T-helper 2 cell (primary cell): ENCODE results near the gene FRMD4A.
A peak's percentile ranks its signal among the peaks of the same experiment; 100 is the strongest.
"Not testable (repeated sequence)": the region's sequence is repeated elsewhere in the genome, so short reads cannot be mapped to it uniquely, and the experiment has no call there.

Experiments
- DNase-seq, 5 experiments: peaks; one replicate each; pipeline versions ENCODE4 v3.0.0 to v3.0.0-alpha.2; 2012 to 2022

Gene FRMD4A

DNA sequence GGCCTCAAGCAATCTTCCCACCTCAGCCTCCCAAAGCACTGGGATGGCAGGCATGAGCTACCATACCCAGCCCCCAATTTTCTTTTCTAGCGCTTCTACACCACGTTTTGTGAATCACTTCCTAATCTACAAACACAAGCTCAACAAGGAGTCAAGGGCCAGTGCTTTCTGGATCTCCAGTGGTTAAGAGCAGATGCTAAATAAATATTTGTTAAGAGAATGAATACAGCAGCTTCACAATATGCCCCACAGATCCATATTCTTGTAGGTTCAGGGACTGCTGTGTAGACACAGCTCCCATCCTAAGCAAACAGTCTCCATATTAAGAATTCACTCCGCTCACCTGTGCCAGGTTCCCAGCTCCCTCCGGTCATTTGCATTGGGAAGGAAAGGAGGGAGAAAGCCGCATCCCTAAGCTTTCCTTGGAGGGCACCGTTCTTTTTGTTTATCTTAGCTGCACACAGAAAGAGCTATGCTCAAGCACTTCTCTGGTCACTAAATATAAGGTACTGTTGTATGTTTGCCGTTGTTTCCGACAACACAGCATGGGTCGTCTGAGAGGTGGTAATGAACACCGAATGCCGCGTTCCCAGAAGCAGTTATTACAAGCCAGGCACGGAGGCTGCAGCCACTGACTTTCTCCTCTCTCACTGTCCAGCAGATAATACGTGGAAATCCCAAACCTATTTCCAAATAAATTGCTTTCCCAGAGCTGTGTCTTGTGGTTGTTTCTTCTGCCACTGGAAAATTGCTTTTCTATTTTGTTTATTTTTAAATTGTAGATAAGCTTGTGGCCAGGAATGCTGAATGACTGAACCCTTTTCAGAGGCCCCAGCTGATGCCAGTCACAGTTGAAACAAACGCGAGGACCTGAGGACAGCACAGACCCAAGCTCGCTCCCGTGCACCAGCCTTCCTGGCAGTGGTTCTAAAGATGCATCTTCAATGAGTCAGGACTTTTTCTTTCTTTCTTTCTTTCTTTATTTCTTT lies 526.9 kb downstream of the FRMD4A start:
- no peak for DNase-seq

DNA sequence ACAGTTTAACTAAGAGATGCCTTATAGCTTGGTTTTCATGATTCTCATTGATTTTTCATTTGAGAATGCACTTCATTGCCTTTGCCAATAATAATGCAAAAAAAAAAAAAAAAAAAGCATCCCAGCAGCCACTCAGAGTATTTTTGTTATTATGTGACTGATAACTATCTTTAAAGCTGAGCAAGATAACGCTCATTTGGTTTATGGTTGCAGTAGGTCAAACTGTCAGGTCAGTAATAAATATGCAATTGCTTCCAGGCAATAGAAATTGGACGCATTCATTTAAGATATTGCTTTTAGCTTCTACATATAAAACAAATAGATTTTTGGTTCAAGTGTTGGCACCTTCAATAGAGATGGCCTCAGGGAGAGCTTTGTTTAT lies 528.8 kb downstream of the FRMD4A start:
- DNase-seq, result no peak

DNA sequence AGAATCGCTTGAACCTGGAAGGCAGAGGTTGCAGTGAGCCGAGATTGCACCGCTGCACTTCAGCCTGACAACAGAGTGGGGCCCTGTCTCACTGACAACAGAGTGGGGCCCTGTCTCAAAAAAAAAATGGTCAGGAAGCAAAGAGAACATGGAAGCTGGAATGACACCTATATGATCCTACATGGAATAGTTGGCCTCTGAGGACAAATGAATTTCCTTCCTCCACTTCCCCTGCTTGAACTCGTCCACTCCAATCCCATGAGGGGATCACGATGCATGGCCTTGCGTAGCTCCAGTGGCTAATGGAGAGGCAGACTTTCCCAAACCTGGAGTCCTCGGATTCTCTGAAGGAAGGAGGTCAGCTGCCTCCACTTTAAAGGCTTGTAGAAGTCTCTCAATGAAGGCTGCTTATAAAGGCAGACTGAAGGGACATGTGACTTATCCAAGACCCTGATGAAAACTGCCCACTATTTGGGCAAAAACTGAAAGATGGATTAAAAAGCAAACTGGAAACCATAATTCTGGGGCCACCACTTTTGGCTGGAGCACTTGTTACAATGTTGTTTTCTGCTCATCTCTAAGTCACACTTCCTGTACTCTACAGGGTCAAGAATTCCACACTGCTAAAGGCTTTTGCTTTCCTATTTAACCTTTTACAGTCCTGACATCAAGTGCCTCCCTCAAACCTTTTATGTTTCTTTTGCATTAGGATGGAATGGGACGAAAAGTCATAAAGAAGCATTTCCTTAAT lies 529.4 kb downstream of the FRMD4A start:
- no peak for DNase-seq

GRCh38 chr10:13797164-13797563 lies 533.6 kb downstream of the FRMD4A start:
- no peak for DNase-seq

DNA sequence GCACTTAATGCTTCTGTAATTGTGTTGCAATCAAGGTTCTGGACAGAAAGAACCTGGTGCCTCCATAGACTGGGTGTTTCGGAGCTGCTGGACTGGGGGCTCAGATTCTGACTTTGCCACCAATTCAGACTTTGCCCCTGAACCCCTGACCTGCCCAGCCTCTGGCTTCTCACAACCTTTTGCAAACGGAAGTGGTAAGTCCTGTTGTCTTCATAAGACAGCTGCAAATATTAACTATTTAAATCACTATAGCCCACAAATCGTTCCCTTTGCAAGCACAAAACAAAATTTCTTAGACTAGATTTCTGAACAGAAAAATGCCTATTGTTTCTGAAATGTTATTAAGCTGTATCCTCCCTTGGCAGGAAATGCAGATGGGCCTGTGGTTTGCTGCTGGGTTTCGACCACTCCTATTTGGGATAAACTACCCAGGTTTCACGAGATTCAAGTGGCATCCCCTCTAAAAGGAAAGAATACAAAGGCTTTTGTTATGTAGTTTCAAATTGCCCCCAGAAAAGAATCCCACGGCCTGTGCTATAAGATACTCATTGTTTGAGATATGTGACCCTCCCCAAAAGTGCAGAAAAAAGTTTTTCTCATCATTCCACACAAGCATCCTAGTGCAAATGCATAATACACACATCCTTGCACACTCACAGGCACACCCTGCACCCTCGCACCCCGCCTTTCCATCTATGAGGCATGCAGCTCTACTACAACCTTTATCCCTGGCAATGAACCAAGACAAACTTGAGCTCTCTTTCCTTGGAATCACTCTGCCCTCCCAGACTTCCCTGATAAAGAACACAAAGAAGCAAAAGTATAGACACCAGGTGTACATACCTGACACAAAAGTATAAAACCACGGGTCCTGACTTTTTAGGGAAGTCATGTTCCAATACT lies 534.8 kb downstream of the FRMD4A start:
- DNase-seq, result peak in 1 of 5 experiments; percentile 43

DNA sequence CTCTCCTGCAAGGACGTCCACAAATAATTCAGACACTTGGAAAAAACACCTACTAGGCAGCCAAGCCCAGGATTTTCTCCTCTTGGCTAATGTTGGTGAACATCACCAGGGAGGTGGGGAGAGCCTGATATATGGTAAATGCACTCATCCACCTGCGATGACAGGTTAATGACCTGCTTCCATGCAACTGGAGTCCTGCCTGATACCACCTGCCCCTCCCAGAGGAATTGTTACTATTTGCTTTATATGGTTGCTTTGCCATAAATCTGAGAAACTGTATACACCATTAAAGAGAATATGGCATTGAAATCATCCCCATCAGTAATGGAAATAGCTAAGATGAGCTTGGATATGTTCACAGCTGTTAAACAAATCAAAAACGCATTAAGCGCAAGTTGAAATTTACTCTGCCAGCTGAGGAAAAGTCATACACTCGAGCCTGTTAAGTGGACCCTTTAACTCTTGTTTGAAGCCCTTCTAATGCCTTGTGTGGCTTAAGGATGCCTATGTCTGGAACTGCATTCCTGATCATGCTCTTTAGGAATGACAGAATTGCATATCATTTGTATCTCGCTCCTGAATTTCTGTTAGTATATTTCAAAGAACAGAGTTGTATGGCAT lies 535.6 kb downstream of the FRMD4A start:
- no peak for DNase-seq

DNA sequence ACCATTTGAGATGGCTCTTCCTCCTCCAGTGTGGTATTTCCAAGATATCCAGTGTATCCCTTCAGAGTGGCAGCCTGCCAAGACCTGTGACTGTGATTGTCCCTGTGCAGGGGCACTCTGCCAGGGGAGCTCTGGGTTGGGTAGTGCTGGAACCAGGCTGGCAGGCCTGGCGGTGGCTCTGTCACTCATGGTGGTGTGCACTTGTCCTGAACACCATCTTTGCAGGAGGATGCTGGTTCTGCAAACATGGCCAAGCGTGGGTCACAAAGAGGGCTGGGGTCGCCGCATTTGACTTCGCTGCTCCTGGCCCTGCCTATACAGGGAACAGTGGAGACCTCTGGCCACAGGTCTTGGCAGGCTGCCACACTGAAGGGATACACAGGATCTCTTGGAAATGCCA lies 538.7 kb downstream of the FRMD4A start:
- DNase-seq, result no peak

DNA sequence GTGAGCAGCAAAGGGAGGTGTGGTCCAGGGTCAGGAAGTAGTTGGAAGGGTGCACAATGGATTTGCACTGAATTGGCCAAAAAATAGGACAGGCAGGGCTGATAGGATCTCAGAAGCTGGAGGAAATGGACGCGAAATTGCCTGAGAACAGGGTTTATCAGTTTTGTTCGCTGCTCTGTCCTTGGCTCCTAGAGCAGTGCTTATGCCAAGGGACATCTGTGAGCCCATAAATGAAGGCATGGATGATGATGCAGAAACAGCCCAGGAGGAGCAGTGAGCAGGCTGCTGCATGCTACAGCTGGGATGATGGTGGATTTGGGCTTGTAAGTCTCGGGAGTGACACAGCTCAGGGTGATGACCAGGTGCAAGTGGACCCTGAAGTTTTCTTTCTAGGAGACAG lies 539.2 kb downstream of the FRMD4A start:
- no peak for DNase-seq

- DNase-seq, result no peak
Observed at GRCh38 chr10:13790196-13790595, 540.5 kb downstream of the FRMD4A start.

DNA sequence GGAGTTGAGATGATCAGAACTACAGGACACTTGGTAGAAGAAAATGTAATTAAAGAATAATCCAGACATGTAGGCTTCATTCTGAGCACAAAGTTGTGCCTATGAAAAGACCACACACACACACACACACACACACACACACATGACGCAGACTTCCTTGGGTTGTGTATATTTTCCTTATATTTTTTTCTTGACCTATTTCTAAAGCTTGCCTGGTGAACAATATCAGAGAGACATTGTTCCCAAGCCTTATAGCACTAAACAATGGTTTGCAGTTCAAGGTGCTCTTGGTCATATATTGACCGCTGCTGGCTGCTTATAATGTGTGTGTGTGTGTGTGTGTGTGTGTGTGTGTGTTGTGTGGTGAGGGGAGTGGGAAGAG lies 541.3 kb downstream of the FRMD4A start:
- DNase-seq, result no peak

DNA sequence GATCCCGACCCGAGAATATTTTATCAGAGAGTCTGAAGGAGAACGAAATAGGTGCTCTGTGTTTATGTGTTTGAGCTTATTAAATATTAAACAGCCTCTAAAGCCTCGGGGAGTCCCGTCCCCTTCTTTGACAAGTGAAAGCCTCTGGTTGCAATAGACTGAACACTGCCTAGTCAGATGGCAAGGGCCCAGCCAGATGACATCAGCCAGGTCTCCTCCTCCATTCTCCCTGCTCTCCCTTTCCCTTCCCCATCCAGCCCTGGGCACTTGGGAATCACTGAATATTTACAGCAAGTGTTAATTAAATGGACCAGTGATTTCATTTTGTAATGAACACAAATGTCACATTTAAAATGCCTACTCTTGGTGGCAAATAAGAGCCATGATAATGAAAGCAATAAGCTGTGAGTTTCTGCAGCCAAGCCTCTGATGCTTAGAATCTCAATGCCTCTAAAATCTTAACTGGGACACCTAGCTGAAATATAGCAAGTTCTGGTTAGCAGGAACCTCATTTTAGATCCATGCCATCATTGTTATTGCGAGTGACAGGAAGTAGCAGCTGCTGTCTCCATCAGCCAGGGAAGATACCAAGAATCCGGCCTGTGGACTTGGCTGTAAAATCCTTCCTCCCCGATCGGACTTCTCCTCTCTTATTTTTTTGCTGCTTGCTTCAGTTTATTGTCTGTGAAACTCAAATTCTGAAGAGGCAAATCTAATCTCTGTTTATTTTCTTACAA lies 541.8 kb downstream of the FRMD4A start:
- DNase-seq, result peak in 1 of 5 experiments; percentile 33

DNA sequence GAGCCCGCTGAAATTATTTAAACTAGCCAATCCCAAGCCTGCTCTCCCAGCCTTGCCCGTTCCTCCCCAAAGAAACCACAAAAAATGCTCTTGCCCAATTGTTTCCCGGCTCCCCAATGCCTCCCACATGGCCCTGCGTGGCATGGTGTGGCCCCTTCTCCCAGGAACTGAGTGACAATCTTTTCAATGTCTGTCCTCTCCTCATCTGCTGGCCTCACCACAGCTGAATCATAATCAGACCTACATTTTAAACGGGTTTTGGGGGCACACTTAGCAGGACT lies 542.5 kb downstream of the FRMD4A start:
- no peak for DNase-seq

GRCh38 chr10:13787015-13787421 lies 543.7 kb downstream of the FRMD4A start:
- DNase-seq, result peak; percentile 46 to 93 (median 67)

GRCh38 chr10:13784067-13784466 lies 546.7 kb downstream of the FRMD4A start:
- DNase-seq, result peak in 1 of 5 experiments; percentile 50

DNA sequence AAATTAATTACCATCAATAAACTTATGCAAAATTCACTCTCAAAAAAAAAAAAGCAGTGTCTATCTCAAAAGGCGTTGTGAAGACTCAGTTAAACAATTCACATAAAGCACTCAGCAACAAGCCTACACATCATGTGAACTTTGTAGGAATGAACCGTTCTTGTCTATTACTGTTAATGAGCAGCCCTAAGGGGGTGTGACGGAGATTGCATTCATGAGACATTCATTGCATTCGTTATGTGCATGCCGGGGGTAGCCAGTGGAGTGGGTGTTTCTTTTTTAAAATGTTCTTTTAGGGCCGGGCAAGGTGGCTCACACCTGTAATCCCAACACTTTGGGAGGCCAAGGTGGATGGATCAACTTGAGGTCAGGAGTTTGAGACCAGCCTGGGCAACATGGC lies 551.0 kb downstream of the FRMD4A start:
- DNase-seq, result no peak

- not testable (repeated sequence) for DNase-seq
Observed at GRCh38 chr10:13778693-13778960, 552.1 kb downstream of the FRMD4A start.

DNA sequence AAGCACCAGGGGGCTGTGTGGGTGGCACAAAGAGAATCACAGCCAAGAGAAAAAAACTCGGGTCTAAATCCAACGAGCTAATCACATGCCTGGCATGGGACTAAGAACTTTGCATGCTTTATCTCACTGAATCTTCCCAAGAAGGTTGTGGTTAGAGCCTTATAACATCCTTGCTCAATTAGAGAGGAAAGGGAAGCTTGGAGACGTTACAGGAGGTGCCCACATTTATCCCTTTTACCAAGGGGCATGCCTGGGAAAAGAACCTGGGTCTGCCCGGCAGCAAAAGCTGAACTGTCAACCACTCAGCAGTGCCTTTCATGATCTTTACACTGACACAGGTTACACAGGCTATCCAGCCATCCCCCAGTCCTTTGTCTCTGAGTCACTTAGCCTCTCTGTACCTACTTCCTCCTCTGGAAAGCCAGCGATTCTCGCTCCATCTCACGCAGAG lies 553.8 kb downstream of the FRMD4A start:
- no peak for DNase-seq

DNA sequence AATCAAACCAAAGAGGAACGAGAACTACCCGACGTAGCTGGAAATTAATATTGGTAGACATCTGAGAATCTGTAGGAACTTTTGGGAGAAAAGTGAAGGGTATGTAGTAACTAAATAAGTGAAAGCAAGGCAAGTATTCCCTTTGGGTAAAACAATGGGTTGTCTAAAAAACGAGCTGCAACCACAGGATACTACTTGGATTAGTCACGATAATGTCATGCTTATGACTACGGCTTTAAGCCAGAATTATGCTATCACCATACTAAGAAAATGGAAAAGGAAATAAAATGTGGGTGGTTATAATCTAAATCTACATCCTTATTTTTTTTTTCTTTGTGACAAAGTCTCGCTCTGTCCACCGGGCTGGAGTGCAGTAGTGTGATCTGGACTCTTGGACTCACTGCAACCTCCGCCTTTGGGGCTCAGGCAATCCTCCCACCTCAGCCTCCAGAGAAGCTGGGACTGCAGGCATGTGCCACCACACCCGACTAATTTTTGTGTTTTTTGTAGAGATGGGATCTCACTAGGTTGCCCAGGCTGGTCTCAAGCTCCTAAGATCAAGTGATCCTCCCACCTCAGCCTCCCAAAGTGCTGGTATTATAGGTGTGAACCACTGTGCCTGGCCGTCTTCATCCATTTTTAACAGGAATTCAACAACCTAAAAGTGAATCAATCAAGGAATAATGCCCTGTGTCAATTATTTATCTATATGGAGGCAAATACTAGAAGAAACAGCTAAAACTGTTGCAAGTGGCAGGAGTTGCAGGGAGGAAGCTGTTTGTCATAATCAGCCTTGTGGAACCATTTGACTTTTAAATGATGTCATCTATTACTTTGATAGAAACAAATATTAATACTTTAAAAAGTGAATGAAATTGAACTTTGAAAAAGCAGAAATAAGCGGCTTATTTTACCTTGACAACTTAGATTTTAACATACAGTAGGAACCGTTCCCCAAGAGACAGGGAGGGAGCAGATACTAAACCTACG lies 554.6 kb downstream of the FRMD4A start:
- no peak for DNase-seq

- DNase-seq, result no peak
Observed at GRCh38 chr10:13774303-13774893, 556.3 kb downstream of the FRMD4A start.

DNA sequence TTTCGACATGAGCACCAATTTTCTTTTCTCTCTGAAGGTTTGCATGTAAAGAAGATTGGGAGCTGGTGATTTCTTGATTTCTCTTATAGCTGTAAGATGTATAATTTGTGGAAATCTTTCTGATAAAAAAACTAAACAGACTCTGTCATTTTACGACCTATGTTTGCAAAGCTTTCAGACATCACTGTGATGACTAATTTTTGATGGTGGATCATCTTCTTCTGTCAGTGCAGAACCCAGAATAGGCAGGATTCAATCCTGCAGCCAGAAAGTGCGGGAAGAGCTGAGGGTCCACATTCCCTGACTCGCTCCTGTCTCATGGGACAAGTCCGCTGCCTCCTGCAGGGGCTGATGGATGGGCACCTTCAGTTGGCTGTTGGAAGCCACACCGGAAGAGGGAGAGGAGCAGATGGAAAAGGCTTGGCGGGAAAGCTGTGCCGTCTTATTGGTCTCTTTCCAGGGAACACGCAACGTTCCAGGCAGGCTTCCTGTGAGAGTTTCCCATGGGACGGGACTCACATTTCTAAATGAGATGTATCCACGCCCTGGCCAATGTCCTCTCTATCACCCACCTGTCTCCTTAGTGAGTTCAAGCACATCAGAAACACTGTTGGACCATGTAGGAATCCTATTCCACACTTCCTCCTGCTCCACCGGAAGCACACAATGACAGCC lies 557.1 kb downstream of the FRMD4A start:
- no peak for DNase-seq
